Trophoblast cell (in vitro differentiated cells and primary cell): ENCODE measurements around the gene SOS1.

Experiments
- DNase-seq, 2 donors: peaks; one replicate each; pipeline ENCODE4 v3.0.0-alpha.2; 2016
- H2AFZ ChIP-seq: 2 replicates; pipeline ENCODE4 v1.6.1; 2013; ENCODE audit warnings: low read length, moderate library complexity, mild to moderate bottlenecking; ENCODE audit not compliant: insufficient read depth, poor library complexity
- H2AK5ac ChIP-seq: 2 replicates; pipeline ENCODE4 v1.6.1; 2013; ENCODE audit warnings: mild to moderate bottlenecking, low read length
- H2BK120ac ChIP-seq: 2 replicates; pipeline ENCODE4 v1.6.1; 2013; ENCODE audit warnings: low read length, mild to moderate bottlenecking, moderate library complexity; ENCODE audit not compliant: insufficient read depth, poor library complexity
- H2BK12ac ChIP-seq: 2 replicates; pipeline ENCODE4 v1.6.1; 2013; ENCODE audit warnings: mild to moderate bottlenecking, low read length, moderate library complexity
- H2BK5ac ChIP-seq: 2 replicates; pipeline ENCODE4 v1.6.1; 2013; ENCODE audit warnings: low read length, low read depth, moderate library complexity, mild to moderate bottlenecking; ENCODE audit not compliant: poor library complexity
- H3K14ac ChIP-seq: 2 replicates; pipeline ENCODE4 v1.6.1; 2013; ENCODE audit warnings: mild to moderate bottlenecking, low read length
- H3K18ac ChIP-seq: 2 replicates; pipeline ENCODE4 v1.6.1; 2013; ENCODE audit warnings: mild to moderate bottlenecking, low read length
- H3K23ac ChIP-seq: 2 replicates; pipeline ENCODE4 v1.6.1; 2013; ENCODE audit warnings: low read length
- H3K27ac ChIP-seq: 2 replicates; pipeline ENCODE4 v1.5.1; 2013; ENCODE audit warnings: low read depth, mild to moderate bottlenecking, inconsistent platforms, low read length, moderate library complexity
- H3K27me3 ChIP-seq: 2 replicates; pipeline ENCODE4 v1.6.1; 2013; ENCODE audit warnings: inconsistent platforms, mild to moderate bottlenecking, low read length, moderate library complexity; ENCODE audit not compliant: insufficient read depth
- H3K36me3 ChIP-seq, 2 experiments: 1 replicate in 1 of 2; 2 replicates in 1 of 2; pipeline ENCODE4 v1.6.1; 2013; ENCODE audit warnings: low read length in 2 of 2, mild to moderate bottlenecking in 2 of 2, moderate library complexity in 1 of 2; ENCODE audit not compliant: insufficient read depth in 2 of 2, control insufficient read depth in 1 of 2
- H3K4ac ChIP-seq: 2 replicates; pipeline ENCODE4 v1.6.1; 2013; ENCODE audit warnings: low read depth, mild to moderate bottlenecking, low read length, moderate library complexity
- H3K4me1 ChIP-seq, 2 experiments: 1 replicate in 1 of 2; 2 replicates in 1 of 2; pipeline ENCODE4 v1.6.1; 2013; ENCODE audit warnings: low read length in 2 of 2, mild to moderate bottlenecking in 2 of 2, moderate library complexity in 1 of 2; ENCODE audit not compliant: insufficient read depth in 2 of 2, control insufficient read depth in 1 of 2
- H3K4me2 ChIP-seq: 2 replicates; pipeline ENCODE4 v1.6.1; 2013; ENCODE audit warnings: inconsistent platforms, mild to moderate bottlenecking, low read length, moderate library complexity
- H3K4me3 ChIP-seq: 2 replicates; pipeline ENCODE4 v1.5.1; 2013; ENCODE audit warnings: mild to moderate bottlenecking, low read depth, low read length, inconsistent platforms
- H3K79me1 ChIP-seq: one replicate; pipeline ENCODE4 v1.6.1; 2013; ENCODE audit warnings: low read length
- H3K79me2 ChIP-seq: 2 replicates; pipeline ENCODE4 v1.6.1; 2013; ENCODE audit warnings: low read length, mild to moderate bottlenecking; ENCODE audit not compliant: control insufficient read depth, insufficient read depth, poor library complexity
- H3K9ac ChIP-seq: 2 replicates; pipeline ENCODE4 v1.6.1; 2013; ENCODE audit warnings: mild to moderate bottlenecking, low read length
- H3K9me3 ChIP-seq: 2 replicates; pipeline ENCODE4 v1.6.1; 2013; ENCODE audit warnings: low read depth, mild to moderate bottlenecking, control low read depth, inconsistent platforms, low read length; ENCODE audit not compliant: insufficient read depth
- H4K12ac ChIP-seq: 2 replicates; pipeline ENCODE4 v1.6.1; 2013; ENCODE audit warnings: low read depth, mild to moderate bottlenecking, low read length, moderate library complexity
- H4K8ac ChIP-seq: 2 replicates; pipeline ENCODE4 v1.6.1; 2013; ENCODE audit warnings: low read depth, mild to moderate bottlenecking, low read length, moderate library complexity
- H4K91ac ChIP-seq: one replicate; pipeline ENCODE4 v1.6.1; 2013; ENCODE audit warnings: low read depth, mild to moderate bottlenecking, low read length, moderate library complexity
- WGBS: extraction: QIAGEN DNeasy Blood & Tissue Kit; methylation state at CpG from one replicate; pipeline ENCODE4 v1.1.7; 2013; ENCODE audit warnings: missing lambda C conversion rate; ENCODE audit not compliant: insufficient read length, insufficient coverage; ENCODE audit errors: extremely low coverage; 5-methylcytosine and 5-hydroxymethylcytosine counted together

SOS1 gene

GRCh38 chr2:39120521-39120770, 405 bp downstream of the SOS1 start:
- peaks cover 18% of the 10 kb centered on the region for H3K79me1 ChIP-seq
- H3K27ac ChIP-seq = peak overlapping the region; percentile 80
- H3K4ac ChIP-seq = no peak overlapping the region
- H3K4me3 ChIP-seq = peak overlapping the region; percentile 86
- H3K9ac ChIP-seq = peak overlapping the region; percentile 96
- no peak for DNase-seq
- peak overlapping the region; percentile 70 for H3K18ac ChIP-seq
- no CpG with 5 or more reads among the region's 37 CpGs for WGBS
- peak overlapping the region; percentile 82 for H4K8ac ChIP-seq
- peaks cover 6 to 7% of the 10 kb centered on the region in 2 experiments for H3K4me1 ChIP-seq
- no peak overlapping the region for H2AK5ac ChIP-seq
- H3K9me3 ChIP-seq = no peaks in the 10 kb centered on the region
- H3K79me2 ChIP-seq = peaks cover 9% of the 10 kb centered on the region
- peak overlapping the region; percentile 99 for H4K91ac ChIP-seq
- H2AFZ ChIP-seq = peak overlapping the region; percentile 65
- peak overlapping the region; percentile 96 for H2BK5ac ChIP-seq
- H3K4me2 ChIP-seq = peak overlapping the region; percentile 70
- no peak overlapping the region for H4K12ac ChIP-seq
- no peaks in the 10 kb centered on the region for H3K27me3 ChIP-seq
- no peaks in the 10 kb centered on the region for H3K36me3 ChIP-seq
- no peak overlapping the region for H3K23ac ChIP-seq
- H2BK120ac ChIP-seq = peak overlapping the region; percentile 40
- H2BK12ac ChIP-seq = no peak overlapping the region
- peak overlapping the region; percentile 94 for H3K14ac ChIP-seq

DNA sequence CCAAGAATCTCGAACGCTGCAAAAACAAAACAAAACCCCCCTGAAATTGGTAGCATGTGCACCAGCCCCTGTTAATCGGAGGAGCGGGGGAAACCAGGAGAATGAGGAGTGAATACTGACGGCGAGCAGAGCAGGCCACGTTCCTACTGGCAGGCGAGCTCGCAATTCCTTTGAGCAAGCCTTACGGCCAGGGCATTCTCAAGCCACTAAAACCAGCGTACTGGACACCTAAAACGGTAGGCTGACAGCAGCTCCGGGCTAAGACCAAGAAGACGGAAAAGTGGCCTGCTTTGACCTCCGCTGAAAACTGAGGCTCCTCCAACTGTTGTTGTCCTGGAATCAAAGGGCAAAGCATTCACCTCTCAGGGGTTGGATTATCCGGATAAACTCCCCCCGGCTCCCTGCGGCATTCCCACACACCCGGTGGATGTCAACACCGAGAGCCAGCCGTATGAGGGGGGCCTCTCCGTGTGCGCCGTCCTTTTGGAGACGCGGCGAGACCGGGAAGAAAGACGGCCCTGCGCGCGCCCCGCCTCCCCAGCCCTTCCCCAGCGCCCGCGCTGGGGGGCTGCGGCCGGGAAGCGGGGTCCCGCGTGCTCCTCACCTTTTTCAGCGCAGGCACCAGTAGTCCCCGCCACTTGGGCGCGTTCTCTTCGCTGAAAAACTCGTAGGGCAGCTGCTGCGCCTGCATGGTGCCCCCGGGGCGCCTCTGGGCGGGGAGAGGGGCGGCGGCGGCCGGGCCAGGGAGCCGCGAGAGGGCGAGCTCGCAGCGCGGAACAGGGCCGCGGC, 925 bp downstream of the SOS1 start:
- no peak overlapping the region for H2BK12ac ChIP-seq
- peak overlapping the region; percentile 70 for H3K18ac ChIP-seq
- peak overlapping the region; percentile 23 for H3K4ac ChIP-seq
- H3K4me3 ChIP-seq = peak overlapping the region; percentile 86
- H3K79me2 ChIP-seq = peaks cover 9% of the 10 kb centered on the region
- H3K14ac ChIP-seq = peak overlapping the region; percentile 85
- peak overlapping the region; percentile 80 for H3K27ac ChIP-seq
- H2AFZ ChIP-seq = peak overlapping the region; percentile 30
- peak overlapping the region; percentile 56 for H2BK120ac ChIP-seq
- H3K36me3 ChIP-seq = no peaks in the 10 kb centered on the region
- H4K12ac ChIP-seq = peak overlapping the region; percentile 35
- peak; percentile 73 to 77 for DNase-seq
- H2BK5ac ChIP-seq = peak overlapping the region; percentile 61
- WGBS = no CpG with 5 or more reads among the region's 63 CpGs
- no peak overlapping the region for H3K23ac ChIP-seq
- H3K9ac ChIP-seq = peak overlapping the region; percentile 96
- peaks cover 6 to 7% of the 10 kb centered on the region in 2 experiments for H3K4me1 ChIP-seq
- H4K8ac ChIP-seq = peak overlapping the region; percentile 82
- no peaks in the 10 kb centered on the region for H3K9me3 ChIP-seq
- H3K4me2 ChIP-seq = peak overlapping the region; percentile 70
- peaks cover 18% of the 10 kb centered on the region for H3K79me1 ChIP-seq
- H2AK5ac ChIP-seq = no peak overlapping the region
- H4K91ac ChIP-seq = peak overlapping the region; percentile 99
- H3K27me3 ChIP-seq = no peaks in the 10 kb centered on the region

- Histone ChIP-seq H3K79me1 (peaks cover 14% of the 10 kb centered on the region), H4K12ac (no peak overlapping the region), H3K4me2 (peak overlapping the region; percentile 65), H3K23ac (no peak overlapping the region), H2AFZ (no peak overlapping the region), H3K18ac (no peak overlapping the region), H2BK12ac (no peak overlapping the region), H2BK5ac (no peak overlapping the region), H3K4me3 (no peak overlapping the region), H3K27ac (no peak overlapping the region), H3K14ac (no peak overlapping the region), H3K4me1 (peaks cover 6 to 7% of the 10 kb centered on the region in 2 experiments), H2BK120ac (no peak overlapping the region), H3K4ac (peak overlapping the region; percentile 12), H3K79me2 (peaks cover 8% of the 10 kb centered on the region), H3K27me3 (no peaks in the 10 kb centered on the region), H2AK5ac (no peak overlapping the region), H4K91ac (no peak overlapping the region), H3K9ac (no peak overlapping the region), H3K9me3 (no peaks in the 10 kb centered on the region), H3K36me3 (no peaks in the 10 kb centered on the region), H4K8ac (no peak overlapping the region)
- DNase-seq = no peak
- WGBS = no CpG with 5 or more reads among the region's 6 CpGs
Measured at GRCh38 chr2:39118786-39119499, 1.9 kb downstream of the SOS1 start.

GRCh38 chr2:39115556-39115955, 5.3 kb downstream of the SOS1 start:
- no peak overlapping the region for H2AK5ac ChIP-seq
- no peak overlapping the region for H4K91ac ChIP-seq
- H2AFZ ChIP-seq = no peak overlapping the region
- no peaks in the 10 kb centered on the region for H3K9me3 ChIP-seq
- WGBS = no CpG with 5 or more reads among the region's 1 CpG
- H2BK5ac ChIP-seq = no peak overlapping the region
- peaks cover 4 to 6% of the 10 kb centered on the region in 2 experiments for H3K36me3 ChIP-seq
- H3K18ac ChIP-seq = no peak overlapping the region
- H3K23ac ChIP-seq = no peak overlapping the region
- H3K79me2 ChIP-seq = peaks cover 6% of the 10 kb centered on the region
- H4K8ac ChIP-seq = no peak overlapping the region
- DNase-seq = no peak
- H3K4me1 ChIP-seq = no peaks in the 10 kb centered on the region
- H3K4me2 ChIP-seq = no peak overlapping the region
- no peak overlapping the region for H2BK120ac ChIP-seq
- no peaks in the 10 kb centered on the region for H3K27me3 ChIP-seq
- H3K14ac ChIP-seq = no peak overlapping the region
- H3K27ac ChIP-seq = no peak overlapping the region
- no peak overlapping the region for H2BK12ac ChIP-seq
- H3K79me1 ChIP-seq = peaks cover 5% of the 10 kb centered on the region
- no peak overlapping the region for H4K12ac ChIP-seq
- no peak overlapping the region for H3K9ac ChIP-seq
- H3K4me3 ChIP-seq = no peak overlapping the region
- H3K4ac ChIP-seq = peak overlapping the region; percentile 55
